Measurements from ENCODE around the gene TET1.
"Not testable (repeated sequence)": the region's sequence is repeated elsewhere in the genome, so short reads cannot be mapped to it uniquely, and the experiment has no call there.

The TET1 gene

DNA sequence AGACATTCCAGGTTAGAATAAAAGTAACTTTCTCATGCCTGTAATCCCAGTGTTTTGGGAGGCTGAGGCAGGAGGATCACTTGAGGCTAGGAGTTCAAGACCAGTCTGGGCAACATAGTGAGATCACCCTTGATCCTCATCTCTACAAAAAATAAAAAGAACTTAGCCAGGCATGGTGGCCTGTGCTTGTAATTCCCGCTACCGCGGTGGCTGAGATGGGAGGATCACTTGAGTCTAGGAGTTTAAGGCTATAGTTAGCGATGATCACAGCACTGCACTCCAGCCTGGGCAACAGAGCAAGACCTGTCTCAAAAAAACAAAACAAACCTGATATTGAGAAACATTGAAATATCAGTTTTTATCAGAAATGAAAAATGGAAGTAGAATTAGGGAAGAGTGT lies 4.6 kb downstream of the TET1 start:
- no peak for DNase-seq

DNA sequence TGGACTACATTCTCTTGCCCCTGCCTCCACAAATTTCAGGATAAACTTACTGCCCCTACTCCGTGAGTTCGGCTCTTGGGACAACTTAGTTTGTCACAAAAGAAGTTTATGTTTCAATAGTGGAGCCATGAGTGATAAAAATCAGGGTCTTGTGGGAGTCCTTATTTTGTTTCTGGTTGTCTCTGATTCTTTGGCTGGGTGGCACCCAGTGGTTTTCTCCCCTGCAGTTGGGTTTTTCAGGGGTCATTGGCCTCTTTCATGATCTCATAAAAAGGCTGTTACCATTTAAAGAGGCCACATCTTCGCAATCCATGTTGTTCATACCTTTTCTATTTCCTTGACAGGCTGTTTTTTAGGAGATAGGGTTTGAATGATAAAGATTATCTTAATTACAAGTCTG lies 5.5 kb downstream of the TET1 start:
- DNase-seq, result no peak

DNA sequence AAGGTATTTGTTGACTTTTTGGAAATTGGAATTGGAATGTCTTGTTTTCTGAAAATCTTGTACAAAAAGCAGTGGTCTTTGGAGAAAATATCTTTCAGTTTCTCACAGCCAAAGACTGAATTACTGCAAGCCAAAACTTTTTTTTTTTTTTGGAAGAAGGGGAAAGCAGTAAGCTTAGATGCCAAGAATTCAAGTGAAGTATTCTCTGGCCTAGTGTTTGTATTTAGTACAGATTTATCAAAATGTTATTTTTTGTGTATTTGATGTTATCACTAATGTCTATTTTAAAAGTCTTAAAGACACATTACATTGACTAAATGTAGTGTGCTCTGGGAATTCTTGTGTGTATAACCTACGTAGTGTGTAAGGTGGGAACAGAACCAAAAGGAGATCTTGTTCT lies 6.2 kb downstream of the TET1 start:
- DNase-seq, result no peak

DNA sequence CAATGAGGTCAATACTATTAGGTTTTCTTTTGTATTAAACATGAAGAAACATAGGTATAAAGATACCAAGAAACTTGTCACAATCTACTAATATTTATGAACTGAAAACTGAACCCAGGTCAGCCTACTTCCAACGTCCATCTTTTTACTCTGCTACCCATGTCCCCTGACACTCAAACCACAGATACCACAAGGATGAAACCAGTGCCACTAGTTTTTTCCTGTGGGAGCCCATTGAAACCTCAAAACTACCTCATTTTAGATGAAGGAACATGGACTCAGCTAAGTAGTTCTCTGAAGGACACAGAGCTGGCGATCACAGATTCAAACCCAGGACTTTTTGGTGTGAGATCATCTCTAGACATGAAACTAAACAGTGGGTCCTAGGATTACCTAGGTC lies 6.8 kb downstream of the TET1 start:
- DNase-seq, result no peak

DNA sequence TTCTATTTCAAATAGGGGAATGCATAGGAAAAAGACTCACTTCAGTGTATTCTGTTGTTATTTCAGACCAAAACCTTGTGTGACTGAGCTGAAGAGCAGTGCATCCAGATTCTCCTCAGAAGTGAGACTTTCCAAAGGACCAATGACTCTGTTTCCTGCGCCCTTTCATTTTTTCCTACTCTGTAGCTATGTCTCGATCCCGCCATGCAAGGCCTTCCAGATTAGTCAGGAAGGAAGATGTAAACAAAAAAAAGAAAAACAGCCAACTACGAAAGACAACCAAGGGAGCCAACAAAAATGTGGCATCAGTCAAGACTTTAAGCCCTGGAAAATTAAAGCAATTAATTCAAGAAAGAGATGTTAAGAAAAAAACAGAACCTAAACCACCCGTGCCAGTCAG lies 12.0 kb downstream of the TET1 start:
- no peak for DNase-seq

DNA sequence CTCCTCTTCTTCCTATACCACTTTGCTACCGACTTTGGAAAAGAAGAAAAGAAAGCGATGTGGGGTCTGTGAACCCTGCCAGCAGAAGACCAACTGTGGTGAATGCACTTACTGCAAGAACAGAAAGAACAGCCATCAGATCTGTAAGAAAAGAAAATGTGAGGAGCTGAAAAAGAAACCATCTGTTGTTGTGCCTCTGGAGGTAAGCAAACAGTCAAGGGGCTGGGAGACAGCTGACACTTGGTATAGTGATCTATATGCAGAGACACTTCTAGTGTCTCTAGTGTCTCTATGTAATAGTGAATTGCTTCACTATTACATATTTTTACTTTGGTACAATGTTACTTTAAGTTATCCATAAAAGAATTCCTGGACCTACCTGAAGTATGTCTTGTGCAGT lies 13.9 kb downstream of the TET1 start:
- DNase-seq, result no peak

DNA sequence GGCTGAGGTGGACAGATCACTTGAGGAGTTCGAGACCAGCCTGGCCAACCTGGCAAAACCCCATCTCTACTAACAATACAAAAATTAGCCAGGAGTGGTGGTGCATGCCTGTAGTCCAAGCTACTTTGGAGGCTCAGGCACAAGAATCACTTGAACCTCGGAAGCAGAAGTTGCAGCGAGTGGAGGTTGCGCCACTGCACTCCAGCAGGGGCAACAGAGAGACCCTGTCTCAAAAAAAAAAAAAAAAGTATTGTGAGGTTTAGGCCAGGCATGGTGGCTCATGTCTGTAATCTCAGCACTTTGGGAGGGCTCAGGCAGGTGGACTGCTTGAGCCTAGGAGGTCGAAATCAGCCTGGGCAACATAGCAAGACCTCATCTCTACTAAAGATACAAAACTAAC lies 16.0 kb downstream of the TET1 start:
- no peak for DNase-seq

DNA sequence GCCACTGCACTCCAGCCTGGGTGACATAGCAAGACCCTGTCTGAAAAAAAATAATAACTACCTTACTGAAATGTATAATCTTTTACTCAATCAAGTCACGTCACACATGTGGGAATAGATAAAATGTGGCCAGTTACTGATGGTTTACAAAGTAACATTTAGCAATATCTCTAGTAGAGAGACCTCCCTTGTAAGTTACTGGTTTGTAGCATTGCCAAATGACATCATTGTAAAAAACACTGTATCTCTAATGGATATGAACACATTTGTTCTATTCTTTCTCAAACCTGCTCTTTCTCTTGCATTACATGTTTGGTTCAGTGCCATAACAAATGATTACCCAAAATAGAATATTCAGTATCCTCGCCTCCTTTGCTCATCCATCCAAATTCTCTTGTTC lies 18.8 kb downstream of the TET1 start:
- DNase-seq, result no peak

DNA sequence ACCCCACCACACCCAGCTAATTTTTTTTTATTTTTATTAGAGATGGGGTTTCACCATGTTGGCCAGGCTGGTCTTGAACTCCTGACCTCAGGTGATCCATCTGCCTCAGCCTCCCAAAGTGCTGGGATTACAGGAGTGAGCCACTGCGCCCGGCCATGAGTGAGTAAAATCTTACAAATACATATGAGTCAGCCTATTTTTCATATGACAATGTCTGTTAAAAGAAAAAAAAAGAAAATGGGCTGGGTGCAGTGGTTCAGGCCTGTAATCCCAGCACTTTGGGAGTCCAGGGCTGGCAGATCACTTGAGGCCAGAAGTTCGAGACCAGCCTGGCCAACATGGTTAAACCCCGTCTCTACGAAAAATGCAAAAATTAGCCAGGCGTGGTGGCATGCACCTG lies 24.1 kb downstream of the TET1 start:
- not testable (repeated sequence) for DNase-seq

DNA sequence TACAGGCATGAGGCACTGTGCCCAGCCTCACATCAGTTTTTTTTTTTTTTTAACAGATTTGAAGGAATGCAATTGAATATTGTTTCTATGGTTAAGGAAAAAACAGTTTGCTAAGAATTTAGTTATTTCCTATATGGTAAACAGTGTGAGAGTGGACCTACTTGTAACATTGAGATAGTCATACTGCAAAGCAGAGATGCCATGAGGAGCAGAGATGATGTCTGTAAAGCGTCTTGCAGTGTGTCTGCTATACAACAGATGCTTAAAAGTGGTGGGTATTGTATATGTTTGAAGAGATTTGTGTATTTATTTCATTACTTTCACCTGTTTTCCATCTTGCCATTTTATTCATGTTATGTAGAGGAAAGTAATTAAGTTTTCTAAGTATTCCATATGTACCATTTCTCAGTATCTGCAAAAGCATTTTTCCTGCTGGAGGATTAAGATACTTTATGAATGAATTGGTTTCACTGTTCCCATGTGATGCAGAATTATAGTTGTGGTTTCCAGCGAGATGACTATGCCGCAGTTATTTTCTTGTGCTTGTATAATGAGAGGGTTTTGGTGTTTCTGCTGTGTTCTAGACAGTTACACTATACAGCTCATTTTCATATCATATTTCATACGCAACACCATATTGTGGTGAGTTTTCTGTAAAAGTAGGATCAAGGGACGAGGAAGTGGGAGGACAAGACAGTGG lies 26.6 kb downstream of the TET1 start:
- no peak for DNase-seq

DNA sequence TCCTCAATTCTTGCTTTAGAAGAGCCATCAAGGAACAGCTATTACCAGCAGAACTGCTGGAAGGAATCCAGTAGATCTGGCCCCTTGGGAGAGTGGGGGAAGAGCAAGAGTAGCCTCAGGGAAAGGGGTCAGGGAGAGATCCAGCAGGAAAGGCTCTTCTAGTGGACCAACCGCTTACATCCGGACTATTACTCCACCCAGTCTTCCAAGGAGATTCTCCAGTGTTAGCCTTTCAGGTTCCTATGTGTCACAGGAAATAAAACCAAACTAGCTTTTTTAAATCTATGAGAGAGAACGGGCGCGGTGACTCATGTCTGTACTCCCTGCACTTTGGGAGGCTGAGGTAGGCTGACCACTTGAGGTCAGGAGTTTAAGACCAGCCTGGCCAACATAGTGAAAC lies 34.3 kb downstream of the TET1 start:
- no peak for DNase-seq

DNA sequence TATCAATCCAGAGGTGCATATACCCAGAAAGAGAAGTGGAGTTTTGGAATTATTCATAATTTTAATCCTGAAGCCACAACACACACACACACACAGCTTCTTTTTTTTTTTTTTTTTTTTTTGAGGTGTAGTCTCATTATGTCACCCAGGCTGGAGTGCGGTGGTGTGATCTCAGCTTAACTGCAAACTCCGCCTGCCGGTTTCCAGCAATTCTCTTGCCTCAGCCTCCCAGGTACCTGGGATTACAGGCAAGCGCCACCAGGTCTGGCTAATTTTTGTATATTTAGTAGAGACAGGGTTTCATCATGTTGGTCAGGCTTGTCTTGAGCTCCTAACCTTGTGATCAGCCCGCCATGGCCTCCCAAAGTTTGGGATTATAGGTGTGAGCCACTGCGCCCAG lies 35.4 kb downstream of the TET1 start:
- no peak for DNase-seq

DNA sequence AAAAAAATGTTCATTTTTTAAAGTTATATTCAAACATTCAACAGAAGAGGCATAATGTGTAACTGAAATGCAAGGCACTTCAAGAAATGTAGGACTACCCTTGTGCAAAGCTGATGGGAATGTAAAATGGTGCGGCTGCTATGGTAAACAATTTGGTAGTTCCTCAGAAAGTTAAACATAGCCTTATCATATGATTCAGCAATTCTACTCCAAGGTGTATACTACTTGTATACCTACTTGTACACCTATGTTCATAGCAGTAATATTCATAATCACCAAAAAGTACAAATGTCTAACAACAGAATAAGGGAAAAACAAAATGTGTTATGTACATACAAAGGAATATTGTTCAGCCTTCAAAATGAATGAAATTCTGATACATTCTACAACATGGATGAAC lies 37.3 kb downstream of the TET1 start:
- DNase-seq, result no peak

DNA sequence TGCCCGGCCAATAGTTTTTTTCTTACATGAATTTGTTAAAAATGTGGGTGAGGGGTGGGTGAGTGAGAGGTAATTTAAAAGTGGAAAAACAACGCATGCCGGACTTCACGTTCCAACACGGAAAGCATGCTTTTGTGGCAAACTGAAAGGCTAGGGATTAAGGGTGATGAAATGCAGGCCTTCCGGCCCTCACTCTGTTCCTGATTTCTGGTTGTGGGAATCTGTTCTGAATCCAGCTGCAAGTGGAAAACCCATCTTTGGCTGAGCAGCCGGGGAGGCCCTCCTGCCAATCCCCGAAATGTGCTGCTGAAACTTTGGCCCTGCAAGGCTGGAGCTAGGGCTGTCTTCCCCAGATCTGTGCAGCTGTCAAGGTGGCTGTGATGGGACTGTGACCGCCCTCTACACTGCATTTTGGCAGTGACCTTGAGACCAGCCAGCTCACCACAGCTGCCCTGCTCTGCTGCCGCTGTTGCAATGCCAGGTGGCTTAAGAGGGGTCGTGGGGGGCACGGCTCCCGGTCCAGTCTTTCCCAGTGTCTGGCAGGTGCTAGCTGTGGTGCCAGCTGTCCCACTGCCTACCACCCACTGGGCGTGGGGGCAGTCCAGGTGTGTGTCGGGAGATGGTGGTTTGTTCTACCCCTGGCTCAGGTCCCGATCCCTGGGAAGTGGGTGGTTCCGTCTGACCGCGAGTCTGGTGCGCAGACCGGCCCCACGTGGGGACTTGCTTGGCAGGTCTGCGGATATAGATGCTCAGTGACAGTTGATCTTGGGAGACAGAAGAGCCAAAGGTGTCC lies 39.0 kb downstream of the TET1 start:
- DNase-seq, result no peak

DNA sequence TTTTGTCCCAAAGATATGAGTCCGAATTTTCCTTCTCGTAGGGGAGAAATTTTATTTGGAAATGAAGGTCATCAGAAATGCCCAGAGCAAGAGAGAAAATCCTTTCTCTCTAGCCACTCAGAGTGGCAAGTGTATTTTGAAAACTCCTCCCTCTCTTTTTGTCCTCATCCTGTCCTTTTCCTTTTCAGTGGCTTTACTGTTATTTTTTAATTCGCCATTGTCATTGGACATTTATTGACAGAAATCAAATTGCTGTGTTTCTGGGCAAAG lies 39.6 kb downstream of the TET1 start:
- no peak for DNase-seq

DNA sequence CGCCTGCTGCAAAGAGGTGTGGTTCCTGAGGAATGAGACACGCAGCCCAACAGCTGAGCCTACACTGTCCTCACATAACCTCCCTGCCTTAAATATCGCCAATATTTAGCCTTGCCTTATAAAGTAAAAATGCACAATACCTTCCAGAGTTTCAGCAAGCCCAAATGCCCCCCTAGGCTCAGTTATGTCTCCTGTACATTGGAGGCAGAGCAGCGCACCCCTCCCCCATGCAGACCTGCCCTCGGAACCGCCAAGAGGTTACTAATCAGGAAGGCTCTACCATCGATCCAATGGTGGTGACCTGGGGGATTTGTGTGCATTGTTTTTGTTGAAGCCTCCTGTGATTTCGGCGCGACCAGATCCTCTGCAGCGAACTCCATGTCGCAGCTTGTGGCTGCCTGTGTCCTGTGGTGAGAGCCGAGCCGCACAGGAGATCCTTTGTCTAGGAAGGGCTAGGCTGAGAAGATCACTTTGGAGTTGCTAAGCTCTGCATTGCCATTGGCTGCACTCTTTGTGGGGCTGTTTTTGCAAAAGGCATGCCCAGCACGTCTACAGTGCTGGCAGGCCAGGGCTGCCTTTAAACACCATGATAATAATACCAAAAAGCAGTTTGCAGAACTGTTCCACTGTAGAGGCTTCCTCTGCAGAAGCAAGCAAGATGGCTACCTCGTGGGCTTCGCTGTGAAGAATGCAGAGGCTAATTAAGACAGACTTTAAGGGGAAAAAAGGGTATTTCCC lies 40.1 kb downstream of the TET1 start:
- DNase-seq, result peak; percentile 31 to 59

DNA sequence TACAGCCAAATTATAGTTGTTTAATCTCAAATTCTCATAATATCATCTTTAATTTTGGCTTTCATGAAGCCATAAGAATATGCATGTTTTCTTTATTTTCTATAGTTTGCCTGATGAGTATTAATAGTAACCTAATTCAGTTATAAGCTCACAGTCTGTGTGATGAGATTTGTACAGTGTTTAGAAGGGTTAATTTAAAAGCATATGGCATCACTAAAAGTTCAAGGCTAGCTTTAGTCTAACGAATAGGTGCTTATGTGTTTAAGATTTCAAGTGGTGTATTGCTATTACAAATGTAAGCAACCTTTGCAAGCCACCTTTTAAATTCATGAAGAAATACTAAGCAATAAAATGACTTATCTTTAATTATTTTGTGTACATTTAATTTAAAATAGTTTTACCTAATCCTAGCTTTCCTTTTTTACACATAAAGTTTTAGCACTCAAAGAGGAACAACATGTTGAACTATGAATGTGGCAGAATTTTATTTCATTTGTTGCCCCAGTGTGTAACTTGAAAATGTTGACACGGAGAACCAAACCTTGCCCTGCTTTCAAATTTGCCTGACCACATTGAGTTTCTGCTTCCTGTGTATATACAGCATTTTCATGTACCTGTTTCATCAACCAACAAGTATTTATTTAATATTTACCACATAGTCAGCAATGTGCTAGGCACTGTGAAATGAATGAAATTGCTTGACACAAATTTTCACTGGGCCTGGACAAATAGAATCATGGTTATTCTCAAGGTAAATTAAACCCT lies 41.5 kb downstream of the TET1 start:
- no peak for DNase-seq

DNA sequence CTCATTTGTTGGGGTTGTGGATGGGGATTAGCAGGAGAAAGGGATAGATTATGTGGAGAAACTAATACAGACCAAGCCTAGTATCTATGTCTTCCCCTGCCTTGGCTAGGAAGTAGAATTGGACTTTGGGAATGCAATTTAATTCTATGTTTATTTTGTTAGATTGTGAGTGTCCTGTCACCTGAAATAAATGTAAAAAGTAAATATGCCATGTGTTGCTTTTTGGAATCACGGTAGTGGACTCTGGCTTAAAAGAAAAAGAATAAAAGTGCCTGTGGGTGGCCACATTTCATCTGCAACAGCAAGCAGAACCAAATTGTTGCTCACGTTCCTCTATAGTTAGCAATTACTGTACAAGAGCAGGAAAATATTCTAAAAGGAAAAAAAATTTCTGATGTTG lies 42.3 kb downstream of the TET1 start:
- no peak for DNase-seq

DNA sequence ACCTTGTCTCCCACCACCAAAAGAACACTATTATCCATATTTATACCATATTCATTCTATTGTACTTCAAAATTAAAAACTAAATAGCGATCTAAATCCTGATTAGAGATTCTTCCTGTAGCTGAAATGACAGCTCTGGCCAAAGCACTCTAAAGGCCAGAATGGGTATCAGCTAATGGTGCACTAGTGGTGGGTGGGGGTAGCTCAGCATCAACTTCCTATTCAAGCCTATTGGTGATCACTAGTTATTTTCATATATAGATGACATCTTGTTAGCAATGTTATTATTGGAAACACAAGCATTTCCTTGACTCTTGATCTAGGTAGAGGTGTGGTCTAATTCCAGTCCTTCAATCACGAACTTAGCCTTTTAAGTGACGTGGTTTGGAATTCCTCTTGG lies 43.6 kb downstream of the TET1 start:
- no peak for DNase-seq

DNA sequence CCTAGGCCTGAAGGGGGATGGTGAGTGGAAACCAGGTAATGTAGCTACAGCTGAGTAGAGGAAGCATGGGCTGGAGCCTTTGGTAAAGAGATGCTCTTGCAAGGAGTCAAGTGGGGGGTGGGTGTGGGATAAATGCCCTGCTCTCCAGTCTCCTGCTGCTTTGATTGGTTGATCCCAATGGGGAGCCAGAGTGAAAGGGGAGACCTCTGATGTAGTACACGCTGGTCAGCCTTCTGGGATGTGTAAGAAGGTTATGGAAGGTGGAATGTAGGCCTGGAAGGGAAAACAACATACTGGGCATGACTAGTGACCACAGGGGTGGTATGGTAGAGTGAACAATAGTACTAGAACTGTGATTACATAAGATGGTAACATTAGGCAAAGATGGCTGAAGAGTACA lies 44.3 kb downstream of the TET1 start:
- DNase-seq, result no peak

DNA sequence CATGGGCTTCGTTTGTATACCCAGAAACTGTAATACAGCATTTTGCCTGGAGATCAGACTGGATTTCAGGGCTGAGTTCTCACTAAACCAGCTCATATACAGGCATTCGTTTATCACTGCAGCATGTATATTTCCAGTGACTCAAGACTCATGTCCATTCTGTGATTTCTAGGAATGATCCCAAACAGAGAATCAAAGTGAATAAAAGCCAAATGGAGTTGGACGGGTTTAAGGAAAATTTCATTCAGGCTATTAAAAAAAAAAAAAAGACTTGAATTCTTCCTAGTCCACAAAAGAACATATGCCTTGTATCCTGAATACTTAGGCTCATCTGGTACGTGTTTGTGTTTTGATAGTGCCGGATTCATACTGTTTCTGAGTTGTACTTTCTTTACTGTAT lies 46.8 kb downstream of the TET1 start:
- DNase-seq, result no peak

DNA sequence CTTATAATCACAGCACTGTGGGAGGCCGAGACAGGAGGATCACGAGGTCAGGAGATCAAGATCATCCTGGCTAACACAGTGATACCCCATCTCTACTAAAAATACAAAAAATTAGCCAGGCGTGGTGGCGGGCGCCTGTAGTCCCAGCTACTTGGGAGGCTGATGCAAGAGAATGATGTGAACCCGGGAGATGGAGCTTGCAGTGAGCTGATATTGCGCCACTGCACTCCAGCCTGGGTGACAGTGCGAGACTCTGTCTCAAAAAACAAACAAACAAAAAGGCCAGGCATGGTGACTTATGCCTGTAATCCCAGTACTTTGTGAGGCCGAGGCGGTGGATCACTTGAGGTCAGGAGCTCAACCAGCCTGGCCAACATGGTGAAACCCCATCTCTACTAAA lies 49.9 kb downstream of the TET1 start:
- DNase-seq, result not testable (repeated sequence)

DNA sequence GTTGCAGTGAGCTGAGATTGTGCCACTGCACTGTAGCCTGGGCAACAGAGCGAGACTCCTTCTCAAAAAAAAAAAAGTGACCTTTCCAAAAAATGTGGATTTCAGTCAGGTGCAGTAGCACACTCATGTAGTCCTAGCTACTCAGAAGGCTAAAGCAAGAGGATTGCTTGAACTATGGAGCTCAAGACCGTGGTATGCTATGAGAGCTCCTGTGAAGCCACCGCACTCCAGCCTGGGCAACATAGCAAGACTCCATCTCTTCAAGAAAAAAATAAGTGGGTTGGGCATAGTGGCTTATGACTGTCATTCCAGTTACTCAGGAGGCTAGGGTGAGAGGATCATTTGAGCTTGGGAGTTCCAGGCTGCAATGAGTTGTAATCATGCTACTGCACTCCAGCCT lies 51.1 kb downstream of the TET1 start:
- DNase-seq, result no peak

DNA sequence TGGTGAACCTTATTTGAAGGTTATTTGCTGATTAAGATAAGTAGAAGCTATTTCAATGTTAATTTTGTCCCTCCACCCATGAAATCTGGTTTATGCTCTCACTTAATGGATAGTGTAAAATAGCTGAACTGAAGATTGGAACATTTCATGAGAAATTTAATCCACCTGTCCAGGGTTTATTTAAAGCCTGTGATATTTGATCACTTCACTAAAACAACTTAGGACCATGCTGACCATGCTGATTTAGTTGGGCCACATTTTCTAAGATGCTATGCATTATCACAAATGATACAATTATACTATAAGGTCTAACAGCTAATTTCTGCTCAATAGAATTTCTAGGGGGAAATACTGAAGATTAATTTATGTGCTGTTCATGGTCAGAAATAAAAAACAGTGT lies 53.8 kb downstream of the TET1 start:
- not testable (repeated sequence) for DNase-seq

Data from NCI-H1930 (cell line).